NT2/D1 (cell line): ENCODE measurements around the gene SELPLG.
"Not testable (repeated sequence)": the region's sequence is repeated elsewhere in the genome, so short reads cannot be mapped to it uniquely, and the experiment has no call there.

Source experiments
- DNase-seq: peaks from one replicate; pipeline ENCODE4 v3.0.0-alpha.2; 2011; ENCODE audit warnings: low read depth, low spot score
- H3K27me3 ChIP-seq: 2 replicates; pipeline ENCODE4 v1.6.0; 2011; ENCODE audit warnings: mild to moderate bottlenecking; ENCODE audit not compliant: insufficient read length, insufficient read depth
- H3K36me3 ChIP-seq: 2 replicates; pipeline ENCODE4 v1.6.1; 2011; ENCODE audit warnings: mild to moderate bottlenecking, low read length, mixed read lengths; ENCODE audit not compliant: insufficient read depth, insufficient read length
- H3K4me1 ChIP-seq: 2 replicates; pipeline ENCODE4 v1.5.1; 2011; ENCODE audit not compliant: insufficient read depth, insufficient read length
- H3K4me3 ChIP-seq: 2 replicates; pipeline ENCODE4 v1.5.1; 2011; ENCODE audit warnings: low read depth; ENCODE audit not compliant: insufficient read length
- H3K9ac ChIP-seq: 2 replicates; pipeline ENCODE4 v1.6.0; 2011; ENCODE audit warnings: low read depth; ENCODE audit not compliant: insufficient read length
- H3K9me3 ChIP-seq: 2 replicates; pipeline ENCODE4 v1.5.1; 2011; ENCODE audit warnings: mild to moderate bottlenecking, low read length; ENCODE audit not compliant: insufficient read depth
- SUZ12 ChIP-seq: IDR thresholded peaks from 2 replicates; pipeline ENCODE4 v1.6.1; 2011; ENCODE audit not compliant: insufficient read length, insufficient read depth; ENCODE audit errors: extremely low read depth
- YY1 ChIP-seq: IDR thresholded peaks from 2 replicates; pipeline ENCODE4 v1.6.1; 2011; ENCODE audit not compliant: insufficient read length, insufficient read depth
- ZNF274 ChIP-seq: IDR thresholded peaks from 2 replicates; pipeline ENCODE4 v1.6.1; 2011; ENCODE audit warnings: mild to moderate bottlenecking, low read depth, low read length

Gene SELPLG

GRCh38 chr12:108578813-108579212, 54.9 kb downstream of the SELPLG start:
- no peak overlapping the region for H3K4me3 ChIP-seq
- no peaks in the 10 kb centered on the region for H3K9me3 ChIP-seq
- no peak for TF ChIP-seq YY1
- no peak for TF ChIP-seq SUZ12
- TF ChIP-seq ZNF274 = no peak
- peaks cover 14% of the 10 kb centered on the region for H3K4me1 ChIP-seq
- no peaks in the 10 kb centered on the region for H3K36me3 ChIP-seq
- DNase-seq = no peak
- no peaks in the 10 kb centered on the region for H3K27me3 ChIP-seq
- no peak overlapping the region for H3K9ac ChIP-seq

- Histone ChIP-seq H3K4me1 (peaks cover 9% of the 10 kb centered on the region), H3K36me3 (no peaks in the 10 kb centered on the region), H3K4me3 (no peak overlapping the region), H3K9me3 (no peaks in the 10 kb centered on the region), H3K9ac (no peak overlapping the region), H3K27me3 (no peaks in the 10 kb centered on the region)
- DNase-seq = no peak
- TF ChIP-seq ZNF274 (no peak), SUZ12 (no peak), YY1 (no peak)
These were observed 55.4 kb downstream of the SELPLG start for GRCh38 chr12:108578264-108578663.

- no peak for DNase-seq
- H3K4me3 ChIP-seq = no peak overlapping the region
- H3K9ac ChIP-seq = no peak overlapping the region
- no peaks in the 10 kb centered on the region for H3K36me3 ChIP-seq
- H3K9me3 ChIP-seq = no peaks in the 10 kb centered on the region
- H3K27me3 ChIP-seq = no peaks in the 10 kb centered on the region
- TF ChIP-seq YY1 (no peak), ZNF274 (no peak), SUZ12 (no peak)
- peaks cover 6% of the 10 kb centered on the region for H3K4me1 ChIP-seq
These were observed 56.2 kb downstream of the SELPLG start for GRCh38 chr12:108577458-108577857.

GRCh38 chr12:108576660-108577234, 56.9 kb downstream of the SELPLG start:
- no peak overlapping the region for H3K4me3 ChIP-seq
- TF ChIP-seq SUZ12 (no peak), ZNF274 (no peak), YY1 (no peak)
- H3K27me3 ChIP-seq = no peaks in the 10 kb centered on the region
- no peak overlapping the region for H3K9ac ChIP-seq
- H3K36me3 ChIP-seq = no peaks in the 10 kb centered on the region
- no peak for DNase-seq
- no peaks in the 10 kb centered on the region for H3K4me1 ChIP-seq
- no peaks in the 10 kb centered on the region for H3K9me3 ChIP-seq

GRCh38 chr12:108575199-108575912, 58.3 kb downstream of the SELPLG start:
- H3K4me1 ChIP-seq = no peaks in the 10 kb centered on the region

GRCh38 chr12:108574276-108574675, 59.4 kb downstream of the SELPLG start:
- not testable (repeated sequence) for DNase-seq, H3K4me3 ChIP-seq, H3K4me1 ChIP-seq, H3K9me3 ChIP-seq, H3K27me3 ChIP-seq, H3K36me3 ChIP-seq, H3K9ac ChIP-seq

More at GRCh38 chr12:108575199-108575912, 58.3 kb downstream of the SELPLG start:
- no peak overlapping the region for H3K4me3 ChIP-seq
- no peak overlapping the region for H3K9ac ChIP-seq
- no peaks in the 10 kb centered on the region for H3K27me3 ChIP-seq
- H3K9me3 ChIP-seq = no peaks in the 10 kb centered on the region
- H3K36me3 ChIP-seq = no peaks in the 10 kb centered on the region
- TF ChIP-seq ZNF274 (no peak), YY1 (no peak), SUZ12 (no peak)
- DNase-seq = no peak

GRCh38 chr12:108573317-108573716, 60.4 kb downstream of the SELPLG start:
- Histone ChIP-seq H3K9me3 (no peaks in the 10 kb centered on the region), H3K36me3 (peaks cover 14% of the 10 kb centered on the region), H3K4me3 (no peak overlapping the region), H3K4me1 (no peaks in the 10 kb centered on the region), H3K27me3 (no peaks in the 10 kb centered on the region), H3K9ac (no peak overlapping the region)
- TF ChIP-seq YY1 (no peak), SUZ12 (no peak), ZNF274 (no peak)
- no peak for DNase-seq
